SKM-1 treated with dmso at 0.1 percent for 144 hours (cell line): Measurements from ENCODE around the gene MAP2K2.
"Not testable (repeated sequence)": the region's sequence is repeated elsewhere in the genome, so short reads cannot be mapped to it uniquely, and the experiment has no call there.

Experiments used
- DNase-seq: peaks from one replicate; lab custom pipeline; 2025; ENCODE audit not compliant: unreplicated experiment; lab: John Stamatoyannopoulos, UW

The MAP2K2 gene

DNA sequence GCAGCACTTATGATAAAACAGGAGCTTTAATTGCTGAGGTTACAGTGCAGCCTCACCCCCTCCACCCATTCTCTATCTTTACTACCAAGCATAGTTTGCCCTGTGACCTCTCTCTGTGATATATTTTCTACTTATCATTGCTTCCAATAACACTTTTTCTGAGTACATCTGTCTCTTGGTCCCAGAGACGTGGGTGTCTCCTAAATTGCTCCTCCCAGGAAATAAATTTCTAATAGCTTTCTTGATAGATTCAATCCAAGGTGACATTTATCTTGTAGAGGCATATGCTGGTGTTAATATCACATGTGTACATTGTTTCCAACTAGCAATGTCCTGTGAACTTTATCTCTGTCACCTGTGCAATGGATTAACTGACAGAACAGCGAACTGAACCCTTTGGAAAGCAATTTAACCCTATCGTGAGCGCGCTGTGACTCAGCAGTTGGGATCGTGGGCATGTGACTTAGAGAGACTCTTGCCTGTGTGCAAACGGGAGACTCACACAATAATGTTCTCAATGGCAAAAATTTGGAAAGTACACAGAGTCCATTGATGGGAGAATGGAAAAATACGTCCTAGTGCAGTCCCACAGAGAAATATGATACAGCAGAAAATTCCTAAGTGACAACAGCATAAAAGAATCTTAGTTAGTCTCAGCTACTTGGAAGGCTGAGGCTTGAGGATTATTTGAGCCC, 7.0 kb upstream of the MAP2K2 start:
- DNase-seq: no peak

DNA sequence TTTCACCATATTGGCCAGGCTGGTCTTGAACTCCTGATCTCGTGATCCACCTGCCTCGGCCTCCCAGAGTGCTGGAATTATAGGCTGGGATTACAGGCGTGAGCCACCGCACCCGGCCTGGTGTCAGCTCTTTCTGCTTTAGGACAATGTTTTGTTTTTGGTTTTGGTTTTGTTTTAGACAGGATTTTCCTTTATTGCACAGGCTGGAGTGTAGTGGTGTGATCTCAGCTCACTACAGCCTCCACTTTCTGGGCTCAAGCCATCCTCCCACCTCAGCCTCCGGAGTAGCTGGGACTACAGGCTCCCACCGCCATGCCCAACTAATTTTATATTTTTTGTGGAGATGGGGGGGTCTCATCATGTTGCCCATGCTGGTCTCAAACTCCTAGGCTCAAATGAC, 5.1 kb upstream of the MAP2K2 start:
- DNase-seq: not testable (repeated sequence)

DNA sequence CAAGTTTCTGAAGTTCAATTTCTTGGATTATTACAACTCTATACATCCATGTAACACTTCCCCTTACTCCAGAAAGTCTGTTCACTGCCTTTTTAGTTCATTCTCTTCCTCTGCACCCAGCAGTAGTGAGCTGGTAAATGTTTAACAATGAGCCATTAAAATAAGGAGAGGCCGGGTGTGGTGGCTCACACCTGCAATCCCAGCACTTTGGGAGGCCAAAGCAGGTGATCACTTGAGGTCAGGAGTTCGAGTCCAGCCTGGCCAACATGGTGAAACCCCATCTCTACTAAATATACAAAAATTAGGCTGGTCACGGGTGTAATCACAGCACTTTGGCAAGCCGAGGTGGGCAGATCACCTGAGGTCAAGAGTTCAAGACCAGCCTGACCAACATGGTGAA, 3.4 kb upstream of the MAP2K2 start:
- not testable (repeated sequence) for DNase-seq

DNA sequence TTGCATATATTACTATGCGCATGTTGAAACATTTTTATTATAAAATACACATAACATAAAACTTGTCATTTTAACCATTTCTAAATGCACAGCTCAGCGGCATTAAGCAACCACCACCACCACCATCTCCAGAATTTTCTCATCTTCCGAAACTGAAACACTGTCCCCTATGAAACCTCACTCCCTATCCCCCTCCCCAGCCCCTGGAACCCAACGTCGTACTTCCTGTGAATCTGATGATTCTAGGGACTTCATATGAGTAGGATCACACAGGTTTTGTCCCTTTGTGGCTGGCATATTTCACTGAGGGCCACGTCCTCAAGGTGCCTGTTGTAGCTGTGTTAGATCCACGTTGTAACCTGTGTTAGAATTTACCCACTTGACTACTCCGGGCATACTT, 716 bp upstream of the MAP2K2 start:
- no peak for DNase-seq

DNA sequence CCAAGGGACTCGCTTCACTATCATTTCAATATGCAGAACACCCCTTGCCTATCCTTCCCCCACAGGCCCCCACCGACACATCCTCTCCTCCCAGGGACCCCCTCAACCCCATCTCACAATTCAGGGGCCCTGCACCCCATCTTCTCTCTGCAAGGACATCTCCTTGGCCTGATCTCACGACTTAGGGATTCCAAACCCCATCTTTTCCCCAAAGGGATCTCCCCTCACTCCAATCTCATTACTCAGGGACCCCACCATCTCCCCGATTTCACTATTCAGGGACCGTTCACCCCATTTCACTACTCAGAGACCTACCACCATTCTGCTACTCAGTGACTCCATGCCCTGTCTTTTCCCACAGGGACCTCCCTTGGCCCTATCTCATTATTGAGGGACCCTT, 1.4 kb downstream of the MAP2K2 start:
- no peak for DNase-seq

DNA sequence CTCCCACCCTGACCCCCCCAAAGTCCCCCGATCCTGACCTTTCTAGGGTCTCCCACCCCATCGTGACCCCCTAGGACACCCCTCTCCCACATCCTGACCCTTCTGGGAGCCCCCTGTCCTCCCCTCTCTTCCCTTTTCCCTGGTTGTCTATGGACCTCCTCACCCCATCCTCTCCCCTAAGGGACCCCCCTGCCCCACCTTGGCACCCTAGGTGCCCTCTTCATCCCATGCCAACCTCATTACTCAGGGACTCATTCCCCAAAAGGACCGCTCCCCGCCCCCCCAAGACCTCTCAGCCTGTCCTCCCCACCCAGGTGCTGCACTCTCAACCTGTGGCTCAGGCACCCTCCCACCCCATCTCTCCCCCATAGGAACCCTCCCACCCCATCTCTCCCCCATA, 2.1 kb downstream of the MAP2K2 start:
- DNase-seq: no peak

DNA sequence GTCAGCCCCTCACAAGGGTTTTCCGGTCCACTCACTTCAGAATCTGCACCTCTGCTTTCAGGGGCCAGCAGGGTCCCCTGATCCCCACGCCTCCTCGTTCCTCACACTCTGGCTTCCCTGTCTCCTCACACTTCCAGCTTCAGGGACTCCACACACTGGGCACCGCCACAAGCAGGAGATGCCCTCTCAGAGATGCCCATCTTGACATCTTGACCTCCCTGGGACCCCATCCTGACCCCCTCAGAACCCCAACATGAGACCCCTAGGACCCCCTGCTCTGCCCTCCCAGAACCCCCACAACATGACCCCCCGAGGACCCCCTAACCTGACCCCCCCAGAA, 2.7 kb downstream of the MAP2K2 start:
- DNase-seq: no peak

DNA sequence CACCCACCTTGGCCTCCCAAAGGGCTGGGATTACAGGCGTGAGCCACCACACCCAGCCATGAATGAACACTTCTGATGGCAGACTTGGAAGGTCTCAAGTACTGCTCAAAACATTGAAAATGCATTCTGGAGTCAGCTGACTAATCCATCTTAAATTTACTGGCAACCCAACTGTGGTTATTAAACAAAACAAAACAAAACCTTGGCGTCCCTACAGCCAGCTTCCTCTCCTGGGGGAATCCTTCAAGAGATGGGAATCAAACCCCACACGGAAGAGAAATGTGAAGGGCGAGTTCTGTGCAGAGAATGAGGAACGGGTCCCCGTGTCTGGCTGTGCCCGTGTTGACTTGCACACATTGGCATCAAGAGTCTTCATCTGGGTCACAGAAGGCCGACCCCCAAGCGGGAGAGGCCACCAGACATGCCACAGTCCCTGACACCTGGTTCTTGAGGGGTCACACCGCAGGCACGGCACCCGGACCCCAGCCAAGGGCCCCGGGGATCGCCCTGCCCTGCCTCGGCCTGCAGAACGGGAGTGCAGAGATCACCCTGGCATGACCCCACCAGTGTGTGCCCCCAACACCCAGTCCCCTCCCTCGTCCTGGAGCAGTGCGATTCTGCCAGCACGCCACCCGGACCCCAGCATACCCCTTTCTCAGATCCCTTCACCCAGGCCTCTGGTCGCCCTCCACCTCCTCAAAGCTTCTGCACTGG, 3.2 kb downstream of the MAP2K2 start:
- DNase-seq: no peak

DNA sequence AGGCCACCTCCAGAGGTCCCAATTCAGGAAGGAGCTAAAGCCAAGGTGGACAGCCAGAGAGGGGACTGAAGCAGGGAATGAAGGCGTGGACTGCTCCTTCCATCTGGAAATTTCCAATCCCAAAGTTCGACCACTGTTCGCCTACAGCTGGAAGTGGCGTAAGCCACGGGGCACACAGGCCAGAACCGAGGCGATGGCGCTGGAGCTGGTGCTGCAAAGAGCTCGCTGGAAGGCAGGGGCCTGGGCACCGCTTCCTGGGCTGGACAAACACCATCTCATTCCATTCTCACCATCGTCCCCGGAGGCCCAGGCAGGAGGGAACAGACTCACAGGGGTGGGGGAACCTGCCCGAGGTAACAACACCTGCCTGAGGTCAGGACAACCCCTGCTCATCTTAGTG, 4.2 kb downstream of the MAP2K2 start:
- DNase-seq: no peak

DNA sequence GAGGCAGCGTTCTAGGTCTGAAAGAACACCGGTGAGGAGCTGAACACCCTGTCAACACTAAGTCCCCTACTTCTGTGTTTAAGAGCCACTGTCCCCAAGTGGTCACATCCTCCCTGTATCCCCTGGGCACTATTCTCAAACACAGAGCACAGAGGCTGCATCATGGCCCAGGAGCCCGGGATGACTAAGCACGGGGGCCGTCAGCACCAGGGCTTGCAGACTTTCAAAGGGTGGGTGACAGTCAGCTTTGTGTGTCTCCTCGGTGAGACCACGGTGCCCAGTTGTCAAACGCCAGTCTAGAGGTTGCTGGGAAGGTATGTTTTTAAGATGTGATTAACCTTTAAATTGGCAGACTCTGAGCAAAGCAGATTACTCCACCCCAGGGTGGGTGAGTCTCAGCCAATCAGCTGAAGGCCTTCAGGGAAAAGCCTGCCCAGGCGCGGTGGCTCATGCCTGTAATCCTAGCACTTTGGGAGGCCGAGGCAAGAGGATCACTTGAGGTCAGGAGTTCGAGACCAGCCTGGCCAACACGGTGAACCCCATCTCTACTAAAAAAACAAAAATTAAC, 8.0 kb downstream of the MAP2K2 start:
- no peak for DNase-seq

DNA sequence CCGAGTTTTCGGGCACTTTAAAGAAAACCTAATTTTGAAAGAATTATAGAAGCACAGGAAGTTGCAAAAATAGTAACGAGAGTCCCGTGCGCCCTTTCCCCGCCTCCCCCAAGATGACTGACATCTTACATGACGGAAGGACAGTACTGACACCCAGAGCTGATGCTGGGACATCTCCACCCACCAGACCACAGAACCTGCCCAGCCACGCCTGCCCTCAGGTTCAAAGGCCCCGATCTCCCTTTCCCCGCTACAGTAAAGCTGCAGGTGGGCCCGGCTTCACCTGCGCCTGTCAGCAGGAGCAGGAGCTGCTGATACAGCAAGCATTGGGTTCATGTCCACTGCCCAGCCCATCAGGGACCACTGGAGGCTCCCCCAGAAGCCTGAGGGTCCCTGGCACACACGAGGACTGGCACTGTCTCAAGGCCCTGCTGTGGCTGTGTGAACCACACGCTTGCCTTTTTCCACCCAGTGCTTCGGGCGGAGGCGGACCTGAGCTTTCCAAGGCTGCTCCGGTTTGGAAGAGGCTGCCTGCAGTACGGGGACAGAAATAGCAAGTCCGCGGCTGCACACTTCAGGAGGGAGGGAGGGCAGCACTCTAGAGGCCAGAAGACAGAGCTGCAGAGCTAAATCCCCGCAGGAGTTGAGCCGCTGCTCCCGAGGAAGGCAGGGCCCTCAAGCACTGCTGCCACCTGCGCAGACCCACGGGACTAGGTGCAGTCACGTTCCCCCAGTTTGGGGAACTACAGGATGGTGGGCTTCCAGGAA, 8.7 kb downstream of the MAP2K2 start:
- DNase-seq: no peak

DNA sequence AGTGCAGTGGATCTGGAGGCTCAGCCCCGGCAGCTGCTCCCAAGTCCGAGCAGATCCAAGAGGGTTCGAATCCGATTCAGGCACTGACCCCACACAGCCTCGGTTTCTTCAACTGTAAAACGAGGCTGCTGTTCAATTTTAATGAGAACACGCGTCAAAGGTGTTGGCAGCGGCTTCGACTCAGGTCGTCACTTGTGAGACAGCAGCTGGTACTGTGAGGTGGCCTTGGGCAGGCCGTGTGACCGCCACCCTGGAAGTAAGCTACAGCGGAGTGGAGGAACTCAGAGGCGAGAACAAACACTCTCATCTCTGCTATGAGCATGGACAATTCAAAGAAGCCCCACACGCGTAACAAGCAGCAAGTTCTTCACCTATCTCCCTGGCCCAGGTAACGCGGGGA, 9.7 kb downstream of the MAP2K2 start:
- DNase-seq: no peak

DNA sequence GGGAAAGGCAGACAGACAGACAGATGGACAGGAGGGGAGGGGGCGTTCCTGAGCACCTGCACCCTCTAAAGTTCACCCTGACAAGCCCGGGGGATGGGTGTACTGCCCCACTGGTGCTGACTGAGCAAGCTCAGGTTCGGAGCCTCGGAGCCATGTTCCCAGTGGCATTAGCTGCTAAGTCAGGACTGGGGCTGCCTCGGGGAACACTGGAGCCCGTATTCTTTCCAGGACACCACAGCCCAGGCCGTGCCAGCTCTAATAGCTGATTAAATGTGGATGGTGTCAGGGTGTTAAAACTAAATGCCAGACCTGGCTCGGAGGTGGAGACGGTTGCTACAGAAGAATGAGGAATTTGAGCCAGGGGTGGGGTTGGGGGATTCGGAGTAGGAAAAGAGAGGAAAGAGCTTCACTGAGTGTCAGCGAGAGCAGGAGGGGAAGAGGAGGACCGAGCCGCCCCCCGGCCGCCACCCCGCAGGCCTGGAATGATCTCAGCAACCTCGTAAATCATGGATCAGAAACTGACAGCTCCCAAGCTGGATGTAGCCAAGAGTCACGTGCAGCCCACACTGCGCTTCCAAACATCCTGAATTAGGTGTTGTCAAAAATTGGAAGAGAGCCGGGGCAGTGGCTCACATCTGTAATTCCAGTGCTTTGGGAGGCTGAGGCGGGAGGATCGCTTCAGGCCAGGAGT, 10.4 kb downstream of the MAP2K2 start:
- no peak for DNase-seq

DNA sequence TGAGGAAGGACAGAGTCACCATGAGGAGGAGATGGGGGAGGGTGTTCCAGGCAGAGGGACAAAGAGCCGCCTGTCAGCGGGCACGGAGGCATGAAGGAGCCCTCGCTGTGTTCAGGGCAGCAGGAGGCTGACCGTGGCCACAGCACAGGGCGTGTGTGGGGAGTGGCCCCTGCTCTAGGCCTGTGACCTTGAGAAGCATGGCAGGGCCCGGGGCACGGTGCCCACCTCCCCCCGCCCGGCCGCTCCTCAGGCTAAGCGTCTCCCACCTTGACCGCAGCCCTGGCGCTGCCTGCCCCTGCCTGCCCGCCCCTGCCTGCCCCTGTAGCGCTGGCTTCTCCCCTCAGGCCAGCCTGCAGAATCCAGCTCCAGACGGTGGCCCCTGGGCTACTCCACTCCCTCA, 11.6 kb downstream of the MAP2K2 start:
- DNase-seq: no peak

DNA sequence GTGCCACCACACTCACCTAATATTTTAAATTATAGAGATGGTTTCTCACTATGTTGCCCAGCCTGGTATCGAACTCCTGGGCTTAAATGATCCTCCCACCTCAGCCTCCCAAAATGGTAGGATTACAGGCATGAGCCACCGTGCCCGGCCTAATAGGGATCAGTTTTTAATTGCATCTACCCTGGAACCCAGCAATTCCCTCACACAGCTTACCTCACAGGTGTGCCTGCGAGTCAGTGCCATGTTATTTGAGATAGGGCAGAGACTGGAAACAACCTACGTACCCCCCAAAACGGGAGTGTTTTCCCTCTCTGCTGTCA, 14.3 kb downstream of the MAP2K2 start:
- DNase-seq: no peak

DNA sequence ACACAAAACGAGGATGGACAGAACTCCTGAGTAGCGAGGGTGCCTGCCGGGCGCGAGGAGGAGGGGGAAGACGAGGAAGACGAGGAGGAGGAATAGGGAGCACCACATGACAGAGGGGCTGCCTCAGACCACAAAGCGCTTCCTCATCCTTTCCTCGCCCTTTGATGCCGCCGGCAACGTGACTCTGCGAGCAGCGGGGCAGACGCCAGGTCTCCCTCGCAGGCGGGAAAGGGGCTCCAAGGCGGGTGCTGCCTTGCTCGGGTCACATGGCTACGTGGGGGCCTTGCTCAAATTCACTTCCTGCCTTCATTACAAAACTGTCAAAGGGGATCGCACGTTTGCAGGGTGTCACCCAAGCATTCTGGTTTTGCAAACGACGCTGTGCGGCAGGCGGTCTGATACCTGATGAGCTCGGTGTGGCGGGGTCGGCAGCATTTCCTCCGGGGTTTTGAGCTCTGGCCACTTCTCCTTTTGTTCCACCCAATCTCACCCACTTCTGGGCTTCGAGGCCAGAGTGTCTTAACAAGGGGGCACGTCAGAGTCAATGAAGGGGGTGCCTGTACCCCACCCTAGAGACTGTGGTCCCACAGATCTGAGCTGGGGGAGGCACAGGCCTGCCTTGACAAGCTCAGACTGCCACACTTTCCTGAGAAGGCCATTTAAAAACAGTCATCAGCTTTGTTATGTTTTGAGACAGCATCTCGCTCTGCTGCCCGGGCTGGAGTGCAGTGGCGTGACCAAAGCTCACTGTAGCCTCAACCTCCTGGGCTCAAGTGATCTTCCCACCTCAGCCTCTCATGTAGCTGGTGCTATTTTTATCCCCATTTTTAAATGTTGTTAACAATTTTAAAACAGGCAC, 14.9 kb downstream of the MAP2K2 start:
- peak; percentile 93 for DNase-seq

DNA sequence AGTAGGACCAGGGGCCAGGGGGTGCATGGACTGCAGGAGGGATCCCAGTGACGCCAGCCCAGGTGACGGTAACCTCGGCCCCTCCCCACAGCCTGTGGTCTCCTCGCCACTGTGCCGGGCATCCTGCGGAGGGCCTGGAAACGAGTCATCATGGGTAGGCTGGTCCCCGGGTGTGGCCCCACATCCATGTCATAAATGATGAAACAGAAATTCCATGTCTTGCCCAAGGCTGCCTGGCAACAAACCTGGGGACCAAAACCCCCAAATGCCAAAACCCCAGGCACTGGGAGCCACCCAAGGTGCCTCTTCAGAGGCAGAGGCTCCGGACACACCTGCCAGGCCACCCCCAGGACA, 20.9 kb downstream of the MAP2K2 start:
- DNase-seq: no peak

DNA sequence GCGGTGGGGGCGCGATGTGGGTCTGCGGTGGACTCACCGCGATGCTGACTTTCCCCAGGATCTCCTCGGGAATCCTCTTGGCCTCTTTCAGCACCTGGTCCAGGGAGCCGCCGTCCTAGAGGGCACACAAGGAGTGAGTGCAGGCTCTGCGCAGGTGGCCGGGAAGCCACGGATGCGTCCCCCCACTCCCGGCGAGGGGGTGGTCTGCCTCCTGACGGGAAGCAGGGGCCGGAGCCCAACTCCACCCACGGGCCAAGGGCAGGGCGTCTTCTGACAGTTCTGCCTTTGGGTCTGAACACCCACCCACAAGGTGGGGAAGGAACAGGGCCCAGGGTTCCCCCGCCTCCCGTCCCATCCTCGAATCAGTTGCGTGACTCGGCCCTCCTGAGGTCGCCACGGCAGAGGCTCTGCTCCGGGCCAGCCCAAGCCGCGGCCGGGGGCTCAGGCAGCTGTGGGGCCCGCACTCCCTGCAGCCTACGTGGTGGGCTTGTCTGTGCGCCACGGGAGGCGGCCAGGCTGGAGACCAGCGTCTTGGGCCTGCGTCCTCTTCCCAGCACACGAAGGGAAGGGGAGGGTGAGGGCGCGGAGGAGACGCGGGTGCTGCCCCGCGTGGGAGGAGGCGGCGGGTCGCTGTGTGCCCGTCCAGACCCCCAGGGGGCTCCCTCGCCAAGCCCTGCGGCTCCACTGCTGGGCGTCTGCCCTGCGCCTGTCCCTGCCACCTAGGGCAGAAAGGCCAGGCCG, 21.4 kb downstream of the MAP2K2 start:
- DNase-seq: no peak

DNA sequence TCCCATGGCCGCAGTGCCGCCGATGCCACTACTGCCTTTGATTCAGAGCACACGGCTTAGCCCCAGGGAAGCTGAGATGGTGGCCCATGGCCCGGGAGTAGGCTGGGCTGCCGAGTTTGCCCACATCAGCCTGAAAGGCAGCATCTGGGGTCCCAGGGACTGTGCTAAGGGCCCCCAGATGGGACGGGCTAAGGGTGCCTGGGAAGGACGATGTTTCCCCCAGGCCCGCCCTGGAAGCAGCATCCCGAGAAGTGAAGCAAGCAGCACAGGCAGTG, 22.5 kb downstream of the MAP2K2 start:
- DNase-seq: no peak
